Measurements from ENCODE around the gene RTL1. TPM values are rescaled to one million over a fixed set of nuclear protein-coding genes. Genes with fewer than 3 reads are reported as not detected.
A peak's percentile ranks its signal among the peaks of the same experiment; 100 is the strongest.

RTL1 gene
- 0.05 and 0.07 TPM in 2 replicates for polyA plus RNA-seq (2012; rRNA removed)
- polyA plus RNA-seq (2012; cell fraction: cytosol; rRNA removed) = 0.06 and 0.09 TPM in 2 replicates
- polyA plus RNA-seq (2012; cell fraction: nucleus; rRNA removed) = 0.01 and 0.02 TPM in 2 replicates

- peak within 1 kb of the TSS in 1 of 2 experiments; percentile 48; a peak in 2 of 4 replicates for H3K4me3 ChIP-seq (ENCODE audit: low read depth in 2 of 2, low read length in 1 of 2)
- H3K4me1 ChIP-seq (ENCODE audit: control insufficient read depth in 1 of 2, insufficient read depth in 2 of 2, low read depth in 1 of 2, low read length in 1 of 2) = peaks cover 0 to 76% of the 10 kb centered on the region in 2 experiments; a peak in 3 of 4 replicates
- H3K79me2 ChIP-seq (ENCODE audit: insufficient read depth) = no peaks in the 10 kb centered on the region
- TF ChIP-seq RAD21 (IDR thresholded peaks at IDR 0.05; ENCODE audit: low read length) (0 out of 2 replicates have a peak, but pooled peaks have one; percentile 2), CTCF (IDR thresholded peaks at IDR 0.05) (no peak), NFIC (IDR thresholded peaks at IDR 0.05; ENCODE audit: borderline replicate concordance) (no peak), MEF2A (IDR thresholded peaks at IDR 0.05; ENCODE audit: borderline replicate concordance, low read depth) (no peak), SMC3 (IDR thresholded peaks at IDR 0.05; ENCODE audit: low read depth, low read length) (no peak), NRF1 (IDR thresholded peaks at IDR 0.05; ENCODE audit: low read depth, low read length) (no peak), RXRA (IDR thresholded peaks at IDR 0.05; ENCODE audit: borderline replicate concordance, low read depth) (no peak), GATA2 (CRISPR knock-in tag; IDR thresholded peaks at IDR 0.05) (peak; percentile 76), MXI1 (IDR thresholded peaks at IDR 0.05; ENCODE audit: low read depth, low read length) (no peak), MAX (IDR thresholded peaks at IDR 0.05; ENCODE audit: low read depth) (no peak), PBX3 (IDR thresholded peaks at IDR 0.05) (no peak), USF1 (IDR thresholded peaks at IDR 0.05; ENCODE audit: borderline replicate concordance, low read depth) (no peak), FOSL2 (IDR thresholded peaks at IDR 0.05; ENCODE audit: borderline replicate concordance, low read depth) (no peak), RCOR1 (IDR thresholded peaks at IDR 0.05; ENCODE audit: low read length) (no peak), EP300 (IDR thresholded peaks at IDR 0.05; ENCODE audit: borderline replicate concordance in 1 of 2, low read depth in 1 of 2, low read length in 1 of 2) (peak in 1 of 2 experiments; percentile 26; a peak in 1 of 4 replicates), TAF1 (IDR thresholded peaks at IDR 0.05; ENCODE audit: borderline replicate concordance, low read depth, low read length) (no peak), ZBTB33 (IDR thresholded peaks at IDR 0.05; ENCODE audit: borderline replicate concordance, low read depth) (no peak), TEAD4 (IDR thresholded peaks at IDR 0.05; ENCODE audit: borderline replicate concordance, insufficient read depth) (no peak)
- H3K4me2 ChIP-seq = no peak within 1 kb of the TSS
- H3K36me3 ChIP-seq (replicated peaks in 1 of 2; ENCODE audit: control insufficient read depth in 1 of 2, insufficient read depth in 2 of 2, low read length in 1 of 2) = no peaks in the 10 kb centered on the region
- no peak within 1 kb of the TSS for H3K9ac ChIP-seq
- H3F3A ChIP-seq (replicated peaks; ENCODE audit: insufficient read depth) = no peaks in the 10 kb centered on the region
- no peak within 1 kb of the TSS for H2AFZ ChIP-seq (ENCODE audit: low read depth)
- no peaks in the 10 kb centered on the region for H3K9me2 ChIP-seq
- 44% methylated on average over 8 of the region's 12 CpGs for WGBS (ENCODE audit: low lambda C conversion rate)
- peaks cover 6% of the 10 kb centered on the region; the same call in 1 of the 2 replicates for H3K27me3 ChIP-seq (ENCODE audit: insufficient read depth)
- peak within 1 kb of the TSS in 1 of 2 experiments; percentile 99; a peak in 2 of 4 replicates for H3K27ac ChIP-seq (ENCODE audit: low read depth in 2 of 2, low read length in 1 of 2)
- ChIA-PET POLR2A (interaction anchor here (0.6 to 5.6 kb wide), 19 partner anchors 106 to 1164 kb away, joined by 3 to 77 read pairs (median 6); partner anchors contain the start of gene DIO3), CTCF (interaction anchor here (0.6 to 8.9 kb wide), 13 partner anchors 128 to 761 kb away, joined by 3 to 147 read pairs (median 9); no protein-coding TSS in a partner anchor)
- DNase-seq = peak; percentile 58
- no peaks in the 10 kb centered on the region for H4K20me1 ChIP-seq (ENCODE audit: insufficient read depth)
- H3K9me3 ChIP-seq = no peaks in the 10 kb centered on the region
Measured at GRCh38 chr14:100903672-100904185, at the start of gene RTL1. RTL1 (minus strand) TSS chr14:100903722; CDS start chr14:100884788, 18,934 bp downstream.
